ENCODE measurements around the gene OSTF1. TPM values are rescaled to one million over a fixed set of nuclear protein-coding genes. Genes with fewer than 3 reads are reported as not detected.

OSTF1 gene
- total RNA-seq, 4 donors from 2014 or later: 0.60 to 37.8 (median 19.0) TPM

GRCh38 chr9:75176037-75176436 is 87.7 kb downstream of the OSTF1 start:
- no peaks in the 10 kb centered on the region for H3K4me1 ChIP-seq
- in situ Hi-C loops (cut with MboI; ENCODE audit: low pct_ligation_motif_present in 1 of 4, low pct_unique_long_range_greater_than_20kb in 1 of 4, low sequenced_read_pairs in 3 of 4): no loop called here
- DNase-seq: no peak
- no peaks in the 10 kb centered on the region for H3K9me3 ChIP-seq
- H3K27me3 ChIP-seq: no peaks in the 10 kb centered on the region
- no peak overlapping the region for H3K4me3 ChIP-seq
- no peak overlapping the region for H3K27ac ChIP-seq
- H3K36me3 ChIP-seq: no peaks in the 10 kb centered on the region
- no peak for TF ChIP-seq POLR2AphosphoS5 (IDR thresholded peaks at IDR 0.05)
- no peak for TF ChIP-seq EP300 (IDR thresholded peaks at IDR 0.05; ENCODE audit: low read depth)
- no peak for TF ChIP-seq POLR2A (IDR thresholded peaks at IDR 0.05)
- no peak for TF ChIP-seq CTCF (IDR thresholded peaks at IDR 0.05)
- intact Hi-C loops (cut with DNase I; ENCODE audit: low total_unique reads): no loop called here

- Histone ChIP-seq H3K27me3 (no peaks in the 10 kb centered on the region), H3K27ac (no peak overlapping the region), H3K36me3 (no peaks in the 10 kb centered on the region), H3K9me3 (no peaks in the 10 kb centered on the region), H3K4me3 (no peak overlapping the region), H3K4me1 (peaks cover 0 to 2% (median 0%) of the 10 kb centered on the region in 4 donors)
- intact Hi-C loops (cut with DNase I; ENCODE audit: low total_unique reads) (no loop called here), in situ Hi-C loops (cut with MboI; ENCODE audit: low pct_ligation_motif_present in 1 of 4, low pct_unique_long_range_greater_than_20kb in 1 of 4, low sequenced_read_pairs in 3 of 4) (loop anchor here in 1 of 4 donors (5.0 kb wide), 1 partner anchor 51 kb away; no protein-coding TSS in a partner anchor)
- DNase-seq: no peak
- WGBS, 2 donors (ENCODE audit: low coverage in 1 of 2): 86% methylated on average over 1 of the region's 1 CpG; no CpG with 5 or more reads in 1 of the 2 donors
- no peak for TF ChIP-seq POLR2AphosphoS5 (IDR thresholded peaks at IDR 0.05)
Measured at GRCh38 chr9:75181750-75182149, 93.4 kb downstream of the OSTF1 start.

GRCh38 chr9:75183306-75183705 is 95.0 kb downstream of the OSTF1 start:
- no peak for DNase-seq
- Histone ChIP-seq H3K36me3 (no peaks in the 10 kb centered on the region), H3K27me3 (no peaks in the 10 kb centered on the region), H3K4me3 (no peak overlapping the region), H3K4me1 (peaks cover 0 to 2% (median 0%) of the 10 kb centered on the region in 4 donors), H3K9me3 (no peaks in the 10 kb centered on the region), H3K27ac (no peak overlapping the region)
- TF ChIP-seq CTCF (IDR thresholded peaks at IDR 0.05): no peak
- no peak for TF ChIP-seq EP300 (IDR thresholded peaks at IDR 0.05; ENCODE audit: low read depth)
- no peak for TF ChIP-seq POLR2AphosphoS5 (IDR thresholded peaks at IDR 0.05)
- no peak for TF ChIP-seq POLR2A (IDR thresholded peaks at IDR 0.05)
- intact Hi-C loops (cut with DNase I; ENCODE audit: low total_unique reads) (no loop called here), in situ Hi-C loops (cut with MboI; ENCODE audit: low pct_ligation_motif_present in 1 of 4, low pct_unique_long_range_greater_than_20kb in 1 of 4, low sequenced_read_pairs in 3 of 4) (loop anchor here in 1 of 4 donors (5.0 kb wide), 1 partner anchor 49 kb away; no protein-coding TSS in a partner anchor)
- 93 to 95% methylated on average over 4 to 9 of the region's 9 CpGs for WGBS, 2 donors (ENCODE audit: low coverage in 1 of 2)

- Histone ChIP-seq H3K4me3 (no peak overlapping the region), H3K27me3 (no peaks in the 10 kb centered on the region), H3K4me1 (peaks cover 0 to 2% (median 0%) of the 10 kb centered on the region in 4 donors), H3K9me3 (no peaks in the 10 kb centered on the region), H3K36me3 (no peaks in the 10 kb centered on the region), H3K27ac (no peak overlapping the region)
- TF ChIP-seq POLR2A (IDR thresholded peaks at IDR 0.05): no peak
- no peak for TF ChIP-seq CTCF (IDR thresholded peaks at IDR 0.05)
- no peak for TF ChIP-seq POLR2AphosphoS5 (IDR thresholded peaks at IDR 0.05)
- TF ChIP-seq EP300 (IDR thresholded peaks at IDR 0.05; ENCODE audit: low read depth): no peak
- DNase-seq: no peak
- 60 to 73% methylated on average over 1 to 3 of the region's 3 CpGs for WGBS, 2 donors (ENCODE audit: low coverage in 1 of 2)
- intact Hi-C loops (cut with DNase I; ENCODE audit: low total_unique reads): no loop called here
- in situ Hi-C loops (cut with MboI; ENCODE audit: low pct_ligation_motif_present in 1 of 4, low pct_unique_long_range_greater_than_20kb in 1 of 4, low sequenced_read_pairs in 3 of 4): loop anchor here in 1 of 4 donors (5.0 kb wide), 1 partner anchor 48 kb away; no protein-coding TSS in a partner anchor
Measured at GRCh38 chr9:75184471-75184870, 96.2 kb downstream of the OSTF1 start.

GRCh38 chr9:75185585-75186170 is 97.4 kb downstream of the OSTF1 start:
- peak; percentile 63 for DNase-seq
- no peak overlapping the region for H3K27ac ChIP-seq
- intact Hi-C loops (cut with DNase I; ENCODE audit: low total_unique reads): no loop called here

More at GRCh38 chr9:75185585-75186170, 97.4 kb downstream of the OSTF1 start:
- WGBS, 2 donors (ENCODE audit: low coverage in 1 of 2): 35 to 39% methylated on average over 4 of the region's 4 CpGs
- in situ Hi-C loops (cut with MboI; ENCODE audit: low pct_ligation_motif_present in 1 of 4, low pct_unique_long_range_greater_than_20kb in 1 of 4, low sequenced_read_pairs in 3 of 4): no loop called here
- H3K27me3 ChIP-seq: no peaks in the 10 kb centered on the region
- TF ChIP-seq EP300 (IDR thresholded peaks at IDR 0.05; ENCODE audit: low read depth) (no peak), CTCF (IDR thresholded peaks at IDR 0.05) (peak; percentile 34 to 64 (median 50)), POLR2AphosphoS5 (IDR thresholded peaks at IDR 0.05) (no peak), POLR2A (IDR thresholded peaks at IDR 0.05) (no peak)
- H3K4me3 ChIP-seq: no peak overlapping the region
- H3K4me1 ChIP-seq: peaks cover 0 to 2% (median 0%) of the 10 kb centered on the region in 4 donors
- no peaks in the 10 kb centered on the region for H3K9me3 ChIP-seq
- no peaks in the 10 kb centered on the region for H3K36me3 ChIP-seq
